SW480 (cell line): ENCODE data around the gene TUBGCP4.
"Not testable (repeated sequence)": the region's sequence is repeated elsewhere in the genome, so short reads cannot be mapped to it uniquely, and the experiment has no call there.

Source experiments
- DNase-seq: peaks from one replicate; pipeline ENCODE4 v3.0.0-alpha.2; 2016; ENCODE audit warnings: low spot score

TUBGCP4 gene, protein sequence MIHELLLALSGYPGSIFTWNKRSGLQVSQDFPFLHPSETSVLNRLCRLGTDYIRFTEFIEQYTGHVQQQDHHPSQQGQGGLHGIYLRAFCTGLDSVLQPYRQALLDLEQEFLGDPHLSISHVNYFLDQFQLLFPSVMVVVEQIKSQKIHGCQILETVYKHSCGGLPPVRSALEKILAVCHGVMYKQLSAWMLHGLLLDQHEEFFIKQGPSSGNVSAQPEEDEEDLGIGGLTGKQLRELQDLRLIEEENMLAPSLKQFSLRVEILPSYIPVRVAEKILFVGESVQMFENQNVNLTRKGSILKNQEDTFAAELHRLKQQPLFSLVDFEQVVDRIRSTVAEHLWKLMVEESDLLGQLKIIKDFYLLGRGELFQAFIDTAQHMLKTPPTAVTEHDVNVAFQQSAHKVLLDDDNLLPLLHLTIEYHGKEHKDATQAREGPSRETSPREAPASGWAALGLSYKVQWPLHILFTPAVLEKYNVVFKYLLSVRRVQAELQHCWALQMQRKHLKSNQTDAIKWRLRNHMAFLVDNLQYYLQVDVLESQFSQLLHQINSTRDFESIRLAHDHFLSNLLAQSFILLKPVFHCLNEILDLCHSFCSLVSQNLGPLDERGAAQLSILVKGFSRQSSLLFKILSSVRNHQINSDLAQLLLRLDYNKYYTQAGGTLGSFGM

DNA sequence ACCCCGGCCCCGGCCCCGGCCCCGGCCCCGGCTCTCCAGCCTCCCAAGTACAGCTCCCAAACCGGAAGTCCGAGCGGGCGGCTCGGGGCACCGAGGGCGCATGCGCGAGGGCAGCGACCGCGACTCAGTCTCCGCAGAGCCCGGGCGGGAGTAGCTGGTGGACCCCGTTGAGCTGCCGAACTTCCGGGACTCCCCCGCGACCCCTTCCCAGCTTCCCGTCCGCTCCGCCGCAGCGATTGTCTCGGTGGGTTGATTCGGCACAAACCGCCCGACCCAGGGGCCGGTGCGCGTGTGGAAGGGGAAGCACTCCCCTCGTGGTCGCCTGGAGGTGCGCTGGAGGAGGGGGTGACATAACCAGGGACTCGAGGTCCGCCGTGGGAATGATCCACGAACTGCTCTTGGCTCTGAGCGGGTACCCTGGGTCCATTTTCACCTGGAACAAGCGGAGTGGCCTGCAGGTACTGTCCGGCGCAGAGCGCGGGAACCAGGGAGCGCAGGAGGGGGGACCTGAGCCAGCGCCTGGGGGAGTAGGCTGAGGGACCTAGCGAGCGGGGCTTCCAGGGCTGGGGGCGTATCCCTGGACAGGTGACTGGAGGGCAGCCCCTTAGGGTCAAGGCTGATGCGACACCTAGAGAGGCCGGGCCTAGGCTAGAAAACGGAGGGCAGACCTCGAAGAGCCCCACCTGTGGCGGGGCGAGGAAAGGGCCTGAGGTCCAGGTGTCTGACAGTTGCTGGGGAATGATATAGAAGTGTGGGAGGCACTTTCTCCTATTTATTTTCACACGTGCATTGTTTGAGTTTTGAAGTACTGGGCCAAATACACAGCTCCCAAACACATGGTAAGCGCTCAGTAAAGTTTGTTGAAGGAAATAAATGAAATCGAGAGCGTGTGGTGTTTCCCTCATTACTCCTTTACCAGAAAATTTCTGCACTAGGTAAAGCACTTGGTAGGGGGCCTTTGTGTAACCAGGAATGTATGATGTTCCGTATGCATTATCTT is at the start of gene TUBGCP4, which contains the start of gene ZSCAN29:
TUBGCP4 (plus strand) TSS at position 127 of the 1,000 bp plus-strand sequence; CDS start at position 381, 254 bp downstream.
ZSCAN29 (minus strand) TSS at position 69 of the 1,000 bp plus-strand sequence. CDS start 1,130 bp downstream, outside the sequence.
- DNase-seq = peak; percentile 71

DNA sequence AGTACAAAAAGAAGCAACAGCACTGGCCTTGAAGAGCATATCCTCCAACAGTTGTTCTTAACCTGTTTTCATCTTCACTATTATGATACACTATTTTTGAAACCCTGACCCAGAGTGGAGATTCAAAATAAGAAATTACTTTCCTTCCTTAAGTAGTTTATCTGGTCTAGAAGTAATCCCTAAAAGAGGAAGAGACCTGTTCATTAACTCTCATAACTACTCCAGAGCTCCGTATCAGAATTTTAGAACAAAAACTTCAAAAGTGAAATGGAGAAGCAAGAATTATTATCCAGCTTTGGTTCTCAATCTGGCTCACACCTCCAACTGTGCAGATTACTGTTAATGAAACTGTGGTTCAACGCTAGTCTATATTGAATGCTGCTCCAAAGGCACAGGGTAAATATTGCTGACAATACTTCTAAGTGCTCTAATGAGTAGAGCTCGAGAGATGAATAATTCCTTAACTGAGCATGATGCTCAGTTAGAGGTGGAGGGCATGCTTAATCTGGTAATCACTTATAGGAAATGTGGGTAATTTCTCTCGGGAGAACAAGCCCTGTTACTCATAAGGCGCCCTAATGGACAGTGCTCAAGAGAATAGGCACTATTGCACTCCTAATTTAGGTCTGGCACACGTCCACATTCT is 45.7 kb upstream of the TUBGCP4 start:
- no peak for DNase-seq

DNA sequence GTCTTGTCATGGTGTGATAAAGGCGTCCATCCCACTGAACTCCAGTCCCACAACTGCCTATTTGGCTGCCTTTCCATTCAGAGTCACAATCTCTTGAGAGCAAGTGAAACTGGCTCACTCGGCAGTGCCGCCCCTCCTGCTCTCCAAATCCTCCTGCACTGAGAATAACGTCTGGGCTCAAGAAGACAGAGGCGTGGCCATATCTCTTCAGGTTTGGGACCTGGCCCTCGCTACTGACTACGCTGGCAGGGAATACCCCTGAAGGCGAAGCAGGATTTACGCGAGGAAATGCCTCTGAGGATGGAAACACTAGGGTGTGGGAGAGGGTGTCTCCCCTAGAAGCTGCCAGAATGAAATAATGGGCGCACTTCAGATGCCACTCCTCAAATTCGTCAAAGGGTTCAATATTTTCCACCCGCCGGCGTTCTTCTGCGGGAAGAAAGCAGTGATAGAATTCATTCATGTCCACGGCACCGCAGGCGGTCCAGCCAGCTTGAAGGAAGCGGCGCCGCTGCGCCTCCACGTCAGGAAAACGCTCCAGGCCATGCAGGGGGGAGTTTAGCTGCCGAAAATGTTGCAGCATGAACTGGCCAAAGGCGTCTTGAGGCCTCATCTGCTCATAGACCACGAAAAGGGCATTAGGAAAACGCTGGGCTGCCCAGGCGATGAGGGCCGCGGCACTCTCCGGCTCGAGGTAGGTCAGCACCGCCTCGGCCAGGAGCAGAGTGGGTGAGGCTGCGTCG is 41.5 kb upstream of the TUBGCP4 start:
- no peak for DNase-seq

GRCh38 chr15:43329960-43330779 is 40.7 kb upstream of the TUBGCP4 start, which contains the start of gene LCMT2:
Gene LCMT2, minus strand, starts transcription at chr15:43330573. Its CDS starts 84 bp downstream, at chr15:43330489.
- peak; percentile 89 for DNase-seq

GRCh38 chr15:43330780-43331087 is 40.2 kb upstream of the TUBGCP4 start:
- DNase-seq = no peak

DNA sequence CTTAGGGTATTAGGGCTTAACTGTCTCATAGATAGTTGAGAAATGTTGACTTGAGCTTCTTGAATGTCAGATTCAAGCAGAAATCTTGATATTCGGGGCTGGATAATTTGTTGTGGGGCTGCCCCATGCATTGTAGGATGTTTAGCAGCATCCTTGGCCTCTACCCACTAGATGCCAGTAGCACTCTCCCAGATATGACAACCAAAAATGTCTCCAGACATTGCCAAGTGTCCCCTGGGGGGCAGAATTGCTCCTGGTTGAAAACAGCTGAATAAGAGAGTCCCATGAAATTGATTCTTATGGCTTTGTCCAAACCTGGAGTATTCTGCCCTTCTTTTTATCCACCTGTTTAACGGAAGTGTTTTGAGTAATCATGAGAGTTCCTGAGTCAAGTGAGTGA is 24.6 kb upstream of the TUBGCP4 start:
- DNase-seq = no peak

DNA sequence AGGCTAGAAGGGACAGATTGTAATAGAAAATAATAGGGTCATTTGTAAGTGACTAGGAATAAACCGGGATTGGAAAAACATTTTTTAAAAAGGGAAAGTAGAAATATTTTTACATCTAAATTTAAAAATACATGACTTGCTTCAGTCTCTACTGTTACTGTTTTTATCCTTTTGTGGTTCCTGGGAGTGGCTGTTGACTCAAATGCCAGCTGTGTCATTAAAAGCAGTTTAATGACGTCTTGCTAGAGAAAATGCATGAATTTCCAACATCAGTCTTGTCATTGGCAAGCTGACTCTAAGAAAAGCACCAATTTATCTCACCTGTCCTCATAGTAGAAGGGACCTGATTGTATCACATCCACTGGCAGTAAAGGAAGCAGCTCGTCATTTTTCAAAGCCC is 23.8 kb upstream of the TUBGCP4 start:
- DNase-seq = no peak

DNA sequence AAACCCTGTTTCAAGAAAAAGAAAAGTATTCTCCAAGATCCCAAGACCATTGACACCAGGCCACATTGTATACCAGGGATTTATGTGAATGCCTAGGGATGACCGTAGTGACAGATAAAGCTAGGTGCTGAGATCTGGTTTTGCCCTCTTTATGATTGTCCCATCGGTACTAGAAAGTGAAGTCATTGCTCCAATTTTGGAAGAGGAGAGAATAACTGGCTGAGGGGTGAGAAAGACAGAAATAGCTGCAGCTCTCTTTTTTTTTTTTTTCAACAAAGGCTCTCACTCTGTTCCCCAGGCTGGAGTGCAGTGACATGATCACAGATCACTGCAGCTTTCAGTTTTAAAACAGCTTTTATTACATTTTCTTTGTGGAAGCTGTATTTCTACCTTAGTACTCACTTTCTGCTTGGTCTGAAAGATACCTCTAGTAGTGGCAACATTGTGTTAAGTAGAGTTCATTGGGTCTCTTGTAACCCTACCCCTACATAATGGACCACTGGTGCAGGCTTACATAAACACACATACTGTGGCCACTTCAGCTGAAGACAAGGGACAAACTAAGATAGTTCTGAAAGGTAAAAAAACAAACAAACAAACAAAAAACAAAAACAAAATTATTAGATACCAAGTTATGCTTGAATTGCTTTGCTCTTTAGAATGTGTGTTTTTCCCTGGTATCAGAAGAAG is 18.1 kb upstream of the TUBGCP4 start:
- no peak for DNase-seq

DNA sequence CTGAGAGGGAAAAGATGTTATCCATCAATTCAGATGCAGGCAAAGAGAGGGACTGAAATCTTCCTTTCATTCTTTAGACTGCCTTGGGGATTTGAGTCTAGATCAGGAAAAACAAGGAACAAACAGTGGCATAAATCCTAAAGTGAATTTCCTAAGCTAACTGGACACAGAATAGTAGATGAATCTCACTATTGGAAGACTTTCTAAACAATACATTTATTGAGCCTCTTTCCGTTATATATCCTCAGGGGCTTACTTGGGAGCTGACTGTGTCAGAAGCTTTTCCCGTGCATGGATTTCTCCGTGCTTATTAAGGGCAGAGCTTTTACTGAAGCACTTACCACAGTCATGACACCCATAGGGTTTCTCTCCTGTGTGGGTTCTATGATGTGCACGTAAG is 10.1 kb upstream of the TUBGCP4 start:
- DNase-seq = no peak

DNA sequence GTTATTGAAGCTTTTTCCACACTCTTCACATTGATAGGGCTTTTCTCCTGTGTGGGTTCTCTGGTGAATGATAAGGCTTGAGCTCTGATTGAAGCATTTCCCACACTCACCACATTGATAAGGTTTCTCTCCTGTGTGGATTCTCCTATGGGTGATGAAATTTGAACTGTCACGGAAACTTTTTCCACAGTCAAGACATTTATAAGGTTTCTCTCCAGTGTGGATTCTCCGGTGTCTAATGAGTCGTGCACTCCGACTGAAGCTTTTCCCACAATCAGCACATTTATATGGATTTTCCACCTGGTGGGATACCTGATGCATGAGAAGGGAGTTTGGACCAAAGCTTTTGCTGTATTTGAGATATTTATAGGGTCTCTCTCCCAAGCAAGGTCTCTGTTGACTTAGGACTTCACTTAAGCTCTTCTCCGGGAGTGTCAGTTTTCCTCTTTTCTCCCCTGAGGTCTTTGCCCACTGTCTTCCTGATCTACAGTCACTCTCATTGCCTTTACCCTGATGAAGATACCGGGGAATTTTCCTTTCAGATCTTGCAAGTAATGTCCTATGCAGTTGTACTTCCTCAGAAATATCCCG is 9.5 kb upstream of the TUBGCP4 start:
- no peak for DNase-seq

DNA sequence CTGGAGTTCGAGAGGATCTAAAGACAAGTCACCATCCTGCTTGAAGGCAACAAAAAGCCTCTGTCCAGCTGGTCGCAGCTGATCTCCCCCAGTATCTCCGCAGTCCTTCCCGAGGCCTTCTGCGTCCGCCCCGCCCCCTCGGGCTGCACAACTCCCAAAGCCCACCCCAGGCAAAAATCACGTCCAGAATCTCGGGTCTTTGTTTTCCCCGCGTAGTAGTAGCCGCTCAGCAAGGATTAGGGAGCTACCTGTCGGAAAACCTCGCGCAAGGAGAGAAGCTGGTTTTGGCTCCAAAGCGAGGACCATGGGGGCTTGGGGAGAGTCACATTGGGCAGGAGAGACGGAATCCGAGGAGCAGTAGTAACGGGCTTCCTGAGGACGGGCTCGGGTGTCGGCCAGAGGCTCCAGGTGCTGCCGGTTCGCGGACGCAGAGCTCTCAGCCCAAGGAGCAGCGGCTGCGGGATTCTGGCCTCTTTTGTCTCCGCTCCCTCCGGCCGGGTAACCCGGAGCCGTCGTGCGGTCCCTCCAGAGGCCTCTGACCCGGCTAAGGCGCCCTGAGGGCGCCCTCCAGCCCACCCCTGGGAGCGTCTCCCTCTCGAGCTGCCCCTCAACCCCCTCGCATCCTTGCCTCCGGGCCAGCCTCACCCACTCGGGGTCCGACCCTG is 459 bp upstream of the TUBGCP4 start:
- DNase-seq = no peak

GRCh38 chr15:43376017-43376705 is 5.3 kb downstream of the TUBGCP4 start:
- DNase-seq = no peak

DNA sequence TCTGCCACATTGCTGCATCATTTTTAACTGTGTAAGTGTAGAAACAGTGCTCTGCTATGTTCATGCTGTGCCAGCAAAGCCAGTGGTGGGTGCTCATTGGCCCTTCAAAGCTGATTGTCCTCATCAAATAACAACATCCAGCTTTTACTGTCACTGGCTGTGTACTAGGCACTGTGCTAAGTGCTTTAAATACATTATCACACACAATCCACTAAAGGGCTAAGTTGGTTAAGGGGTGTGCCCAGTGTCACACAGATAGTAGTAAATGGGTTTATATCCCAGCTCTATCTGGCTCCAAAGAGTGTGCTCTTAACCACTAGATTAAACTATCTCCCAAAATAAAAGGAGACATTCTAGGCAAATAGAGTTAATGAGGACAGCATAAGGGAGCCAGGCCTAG is 7.7 kb downstream of the TUBGCP4 start:
- no peak for DNase-seq

DNA sequence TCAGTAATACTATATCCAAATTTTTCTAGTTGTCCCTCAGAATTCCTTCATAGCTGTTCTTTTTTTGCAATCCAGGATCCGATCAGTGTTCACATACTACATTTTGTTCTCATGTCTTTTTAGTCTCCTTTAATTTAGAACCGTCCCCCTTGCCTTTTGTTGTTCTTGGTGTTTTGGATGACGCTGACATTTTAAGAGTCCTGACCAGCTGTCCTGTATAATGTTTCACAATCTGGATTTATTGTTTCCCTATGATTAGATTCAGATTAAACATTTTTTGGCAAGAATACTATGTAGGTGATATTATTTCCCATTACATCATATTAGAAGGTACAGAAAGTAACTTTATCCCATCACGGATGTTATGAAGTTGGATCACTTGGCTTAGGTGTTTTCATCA is 11.4 kb downstream of the TUBGCP4 start:
- DNase-seq = no peak

DNA sequence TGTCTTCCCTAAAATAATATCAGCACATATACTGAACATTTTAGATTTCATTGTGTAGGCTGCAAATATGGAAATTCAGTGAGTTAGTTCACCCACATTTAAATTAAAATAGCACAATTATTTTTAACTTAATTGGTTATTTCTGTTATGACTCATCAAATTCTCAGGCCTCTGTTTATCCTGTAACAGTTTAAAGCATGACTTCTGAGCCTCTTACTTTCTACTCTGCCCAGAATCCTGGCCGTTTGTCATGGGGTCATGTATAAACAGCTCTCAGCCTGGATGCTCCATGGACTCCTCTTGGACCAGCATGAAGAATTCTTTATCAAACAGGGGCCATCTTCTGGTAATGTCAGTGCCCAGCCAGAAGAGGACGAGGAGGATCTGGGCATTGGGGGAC is 12.2 kb downstream of the TUBGCP4 start:
- no peak for DNase-seq

DNA sequence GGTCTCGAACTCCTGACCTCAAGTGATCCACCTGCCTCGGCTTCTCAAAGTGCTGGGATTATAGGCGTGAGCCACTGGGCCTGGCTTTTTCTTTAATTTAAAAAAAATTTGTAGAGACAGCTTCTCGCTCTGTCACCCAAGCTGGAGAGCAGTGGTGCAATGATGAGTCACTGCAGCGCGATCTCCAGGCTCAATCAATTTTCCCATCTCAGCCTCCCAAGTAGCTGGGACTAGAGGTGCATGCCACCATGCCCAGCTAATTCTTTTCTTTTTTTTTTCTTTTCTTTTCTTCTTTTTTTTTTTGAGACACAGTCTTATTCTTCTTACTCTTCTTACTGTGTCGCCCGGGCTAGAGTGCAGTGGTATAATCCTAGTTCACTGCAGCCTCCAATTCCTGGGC is 19.8 kb downstream of the TUBGCP4 start:
- DNase-seq = no peak

GRCh38 chr15:43393592-43393991 is 22.7 kb downstream of the TUBGCP4 start:
- DNase-seq = not testable (repeated sequence)

GRCh38 chr15:43402255-43402654 is 31.4 kb downstream of the TUBGCP4 start:
- no peak for DNase-seq
